ENCODE data around the gene PODXL. TPM values are rescaled to one million over a fixed set of nuclear protein-coding genes. Genes with fewer than 3 reads are reported as not detected.

PODXL gene
- total RNA-seq, 1 donor from 2014 or later: 37.7 TPM

GRCh38 chr7:131600085-131600881 lies 43.9 kb upstream of the PODXL start:
- peak overlapping the region; percentile 51 for H3K4me2 ChIP-seq
- H3K27me3 Mint-ChIP-seq (ENCODE audit: insufficient read depth, low read depth): no peaks in the 10 kb centered on the region
- peak; percentile 76 for DNase-seq (ENCODE audit: low spot score)
- H3K9me3 Mint-ChIP-seq: no peaks in the 10 kb centered on the region
- no peaks in the 10 kb centered on the region for H3K79me2 ChIP-seq (ENCODE audit: low read depth)
- no peak for TF ChIP-seq EZH2phosphoT487 (IDR thresholded peaks at IDR 0.05)
- TF ChIP-seq EZH2 (IDR thresholded peaks at IDR 0.05): no peak
- no peak for TF ChIP-seq CTCF (IDR thresholded peaks at IDR 0.05)
- peak overlapping the region; percentile 48 for H3K27ac ChIP-seq
- H3K27ac Mint-ChIP-seq: peak overlapping the region; percentile 94
- no peaks in the 10 kb centered on the region for H3K27me3 ChIP-seq
- no peak overlapping the region for H3K9ac ChIP-seq
- H2AFZ ChIP-seq (replicated peaks): peak overlapping the region; percentile 80
- peaks cover 56% of the 10 kb centered on the region for H3K4me1 ChIP-seq
- no peaks in the 10 kb centered on the region for H3K36me3 Mint-ChIP-seq
- no peak overlapping the region for H3K4me3 ChIP-seq
- H4K20me1 ChIP-seq (ENCODE audit: low read depth): no peaks in the 10 kb centered on the region
- H3F3A ChIP-seq (ENCODE audit: low read depth): peaks cover 41% of the 10 kb centered on the region
- no peaks in the 10 kb centered on the region for H3K9me3 ChIP-seq (ENCODE audit: low read depth)
- no peaks in the 10 kb centered on the region for H3K36me3 ChIP-seq
- peaks cover 53% of the 10 kb centered on the region for H3K4me1 Mint-ChIP-seq
- H3K4me3 Mint-ChIP-seq: peak overlapping the region; percentile 41

- no peak overlapping the region for H3K4me3 Mint-ChIP-seq
- H3K36me3 Mint-ChIP-seq: no peaks in the 10 kb centered on the region
- no peak overlapping the region for H3K27ac Mint-ChIP-seq
- no peak for TF ChIP-seq EZH2phosphoT487 (IDR thresholded peaks at IDR 0.05)
- TF ChIP-seq CTCF (IDR thresholded peaks at IDR 0.05): no peak
- no peak for TF ChIP-seq EZH2 (IDR thresholded peaks at IDR 0.05)
- H3K27me3 ChIP-seq: no peaks in the 10 kb centered on the region
- H3K9me3 Mint-ChIP-seq: no peaks in the 10 kb centered on the region
- H3F3A ChIP-seq (ENCODE audit: low read depth): peaks cover 22% of the 10 kb centered on the region
- H2AFZ ChIP-seq (replicated peaks): no peak overlapping the region
- H3K9ac ChIP-seq: no peak overlapping the region
- no peak overlapping the region for H3K4me3 ChIP-seq
- H3K27me3 Mint-ChIP-seq (ENCODE audit: insufficient read depth, low read depth): no peaks in the 10 kb centered on the region
- DNase-seq (ENCODE audit: low spot score): no peak
- H3K4me2 ChIP-seq: no peak overlapping the region
- H3K4me1 Mint-ChIP-seq: peaks cover 22% of the 10 kb centered on the region
- H3K36me3 ChIP-seq: no peaks in the 10 kb centered on the region
- H3K4me1 ChIP-seq: peaks cover 24% of the 10 kb centered on the region
- no peaks in the 10 kb centered on the region for H3K9me3 ChIP-seq (ENCODE audit: low read depth)
- H3K79me2 ChIP-seq (ENCODE audit: low read depth): no peaks in the 10 kb centered on the region
- H4K20me1 ChIP-seq (ENCODE audit: low read depth): no peaks in the 10 kb centered on the region
- H3K27ac ChIP-seq: no peak overlapping the region
Observed at GRCh38 chr7:131596785-131597184, 40.4 kb upstream of the PODXL start.

GRCh38 chr7:131595699-131596098 lies 39.3 kb upstream of the PODXL start:
- no peak overlapping the region for H3K4me2 ChIP-seq
- no peaks in the 10 kb centered on the region for H3K9me3 Mint-ChIP-seq
- H3K9me3 ChIP-seq (ENCODE audit: low read depth): no peaks in the 10 kb centered on the region
- peaks cover 24% of the 10 kb centered on the region for H3F3A ChIP-seq (ENCODE audit: low read depth)
- no peak overlapping the region for H2AFZ ChIP-seq (replicated peaks)
- H3K36me3 ChIP-seq: no peaks in the 10 kb centered on the region
- H3K4me3 Mint-ChIP-seq: no peak overlapping the region
- H3K27me3 ChIP-seq: no peaks in the 10 kb centered on the region
- H3K79me2 ChIP-seq (ENCODE audit: low read depth): no peaks in the 10 kb centered on the region
- no peaks in the 10 kb centered on the region for H3K36me3 Mint-ChIP-seq
- no peak overlapping the region for H3K27ac Mint-ChIP-seq
- no peaks in the 10 kb centered on the region for H4K20me1 ChIP-seq (ENCODE audit: low read depth)
- H3K27ac ChIP-seq: no peak overlapping the region
- no peak overlapping the region for H3K4me3 ChIP-seq
- DNase-seq (ENCODE audit: low spot score): no peak
- H3K27me3 Mint-ChIP-seq (ENCODE audit: insufficient read depth, low read depth): no peaks in the 10 kb centered on the region
- peaks cover 14% of the 10 kb centered on the region for H3K4me1 Mint-ChIP-seq
- TF ChIP-seq EZH2phosphoT487 (IDR thresholded peaks at IDR 0.05) (no peak), CTCF (IDR thresholded peaks at IDR 0.05) (no peak), EZH2 (IDR thresholded peaks at IDR 0.05) (no peak)
- H3K9ac ChIP-seq: no peak overlapping the region
- peaks cover 18% of the 10 kb centered on the region for H3K4me1 ChIP-seq

Measured in neural progenitor cell (in vitro differentiated cells).